Measurements from ENCODE around the gene FAM168A.

Gene FAM168A

GRCh38 chr11:73388265-73389133 is 209.4 kb downstream of the FAM168A start:
- H3K27me3 ChIP-seq (ENCODE audit: control insufficient read depth, low read length), result no peaks in the 10 kb centered on the region
- peaks cover 84% of the 10 kb centered on the region for H3K36me3 ChIP-seq (ENCODE audit: control insufficient read depth, low read length)
- H3K4me3 ChIP-seq (ENCODE audit: low read length), result no peak overlapping the region
- no peaks in the 10 kb centered on the region for H3K9me3 ChIP-seq (ENCODE audit: control insufficient read depth, insufficient read depth, low read length)
- TF ChIP-seq, protein P1, sequence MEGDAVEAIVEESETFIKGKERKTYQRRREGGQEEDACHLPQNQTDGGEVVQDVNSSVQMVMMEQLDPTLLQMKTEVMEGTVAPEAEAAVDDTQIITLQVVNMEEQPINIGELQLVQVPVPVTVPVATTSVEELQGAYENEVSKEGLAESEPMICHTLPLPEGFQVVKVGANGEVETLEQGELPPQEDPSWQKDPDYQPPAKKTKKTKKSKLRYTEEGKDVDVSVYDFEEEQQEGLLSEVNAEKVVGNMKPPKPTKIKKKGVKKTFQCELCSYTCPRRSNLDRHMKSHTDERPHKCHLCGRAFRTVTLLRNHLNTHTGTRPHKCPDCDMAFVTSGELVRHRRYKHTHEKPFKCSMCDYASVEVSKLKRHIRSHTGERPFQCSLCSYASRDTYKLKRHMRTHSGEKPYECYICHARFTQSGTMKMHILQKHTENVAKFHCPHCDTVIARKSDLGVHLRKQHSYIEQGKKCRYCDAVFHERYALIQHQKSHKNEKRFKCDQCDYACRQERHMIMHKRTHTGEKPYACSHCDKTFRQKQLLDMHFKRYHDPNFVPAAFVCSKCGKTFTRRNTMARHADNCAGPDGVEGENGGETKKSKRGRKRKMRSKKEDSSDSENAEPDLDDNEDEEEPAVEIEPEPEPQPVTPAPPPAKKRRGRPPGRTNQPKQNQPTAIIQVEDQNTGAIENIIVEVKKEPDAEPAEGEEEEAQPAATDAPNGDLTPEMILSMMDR (IDR thresholded peaks at IDR 0.05; ENCODE audit: low read depth, low read length, poor library complexity, severe bottlenecking), result no peak
- TF ChIP-seq EZH2phosphoT487 (IDR thresholded peaks at IDR 0.05; ENCODE audit: borderline replicate concordance, low read length), result no peak
- H3K4me2 ChIP-seq (ENCODE audit: low read length), result peak overlapping the region; percentile 88
- H3K9me2 ChIP-seq (replicated peaks; ENCODE audit: control insufficient read depth, low read length), result no peaks in the 10 kb centered on the region
- peaks cover 9% of the 10 kb centered on the region; the same call in 1 of the 2 replicates for H4K20me1 ChIP-seq (ENCODE audit: control insufficient read depth, insufficient read depth, low read depth, low read length)
- peak overlapping the region; percentile 92 for H3K27ac ChIP-seq (ENCODE audit: low read depth, low read length)
- H3F3A ChIP-seq (ENCODE audit: control insufficient read depth, insufficient read depth), result peaks cover 18% of the 10 kb centered on the region
- peaks cover 67% of the 10 kb centered on the region for H3K79me2 ChIP-seq (ENCODE audit: control insufficient read depth, low read length)
- H3K4me1 ChIP-seq (ENCODE audit: control insufficient read depth, low read length), result peaks cover 54% of the 10 kb centered on the region

GRCh38 chr11:73387594-73388264 is 210.2 kb downstream of the FAM168A start:
- H3F3A ChIP-seq (ENCODE audit: control insufficient read depth, insufficient read depth), result peaks cover 26% of the 10 kb centered on the region
- peak overlapping the region; percentile 92 for H3K27ac ChIP-seq (ENCODE audit: low read depth, low read length)
- no peaks in the 10 kb centered on the region for H3K27me3 ChIP-seq (ENCODE audit: control insufficient read depth, low read length)
- peaks cover 9% of the 10 kb centered on the region; the same call in 1 of the 2 replicates for H4K20me1 ChIP-seq (ENCODE audit: control insufficient read depth, insufficient read depth, low read depth, low read length)
- no peaks in the 10 kb centered on the region for H3K9me2 ChIP-seq (replicated peaks; ENCODE audit: control insufficient read depth, low read length)
- H3K4me3 ChIP-seq (ENCODE audit: low read length), result peak overlapping the region; percentile 80
- no peak for TF ChIP-seq EZH2phosphoT487 (IDR thresholded peaks at IDR 0.05; ENCODE audit: borderline replicate concordance, low read length)
- TF ChIP-seq, protein P1 (IDR thresholded peaks at IDR 0.05; ENCODE audit: low read depth, low read length, poor library complexity, severe bottlenecking), result peak; percentile 15
- peaks cover 79% of the 10 kb centered on the region for H3K36me3 ChIP-seq (ENCODE audit: control insufficient read depth, low read length)
- H3K4me2 ChIP-seq (ENCODE audit: low read length), result peak overlapping the region; percentile 88
- H3K79me2 ChIP-seq (ENCODE audit: control insufficient read depth, low read length), result peaks cover 74% of the 10 kb centered on the region
- no peaks in the 10 kb centered on the region for H3K9me3 ChIP-seq (ENCODE audit: control insufficient read depth, insufficient read depth, low read length)
- peaks cover 62% of the 10 kb centered on the region for H3K4me1 ChIP-seq (ENCODE audit: control insufficient read depth, low read length)

GRCh38 chr11:73386546-73386945 is 211.4 kb downstream of the FAM168A start:
- Histone ChIP-seq H3K79me2 (ENCODE audit: control insufficient read depth, low read length) (peaks cover 86% of the 10 kb centered on the region), H3K4me3 (ENCODE audit: low read length) (peak overlapping the region; percentile 80), H3K27ac (ENCODE audit: low read depth, low read length) (peak overlapping the region; percentile 92), H3K27me3 (ENCODE audit: control insufficient read depth, low read length) (no peaks in the 10 kb centered on the region), H3K9me3 (ENCODE audit: control insufficient read depth, insufficient read depth, low read length) (no peaks in the 10 kb centered on the region), H3K4me1 (ENCODE audit: control insufficient read depth, low read length) (peaks cover 73% of the 10 kb centered on the region), H3K36me3 (ENCODE audit: control insufficient read depth, low read length) (peaks cover 75% of the 10 kb centered on the region), H3K4me2 (ENCODE audit: low read length) (peak overlapping the region; percentile 88), H4K20me1 (ENCODE audit: control insufficient read depth, insufficient read depth, low read depth, low read length) (peaks cover 9% of the 10 kb centered on the region; the same call in 1 of the 2 replicates), H3K9me2 (replicated peaks; ENCODE audit: control insufficient read depth, low read length) (no peaks in the 10 kb centered on the region), H3F3A (ENCODE audit: control insufficient read depth, insufficient read depth) (peaks cover 28% of the 10 kb centered on the region)
- TF ChIP-seq EZH2phosphoT487 (IDR thresholded peaks at IDR 0.05; ENCODE audit: borderline replicate concordance, low read length), result no peak
- TF ChIP-seq, protein P1 (IDR thresholded peaks at IDR 0.05; ENCODE audit: low read depth, low read length, poor library complexity, severe bottlenecking), result peak; percentile 22

Measured in DOHH2 (cell line).